Measurements from ENCODE around the gene INSM1.

DNA sequence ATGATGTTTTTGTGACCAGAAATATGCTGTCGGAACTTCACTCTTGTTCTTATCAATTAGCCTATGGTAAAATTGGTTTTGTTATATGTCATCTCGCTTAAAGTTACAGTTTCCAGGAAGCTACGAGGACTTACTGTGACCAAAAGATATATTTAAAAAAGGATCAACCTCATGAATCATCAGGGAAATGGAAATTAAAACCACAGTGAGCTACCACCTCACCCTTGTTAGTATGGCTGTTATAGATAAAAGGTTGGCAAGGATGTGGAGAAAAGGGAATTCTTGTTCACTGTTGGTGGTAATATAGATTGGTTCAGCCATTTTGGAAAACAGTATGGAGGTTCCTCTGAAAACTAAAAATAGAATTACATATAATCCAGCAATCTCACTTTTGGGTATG lies 14.3 kb upstream of the INSM1 start:
- TF ChIP-seq, protein P1, sequence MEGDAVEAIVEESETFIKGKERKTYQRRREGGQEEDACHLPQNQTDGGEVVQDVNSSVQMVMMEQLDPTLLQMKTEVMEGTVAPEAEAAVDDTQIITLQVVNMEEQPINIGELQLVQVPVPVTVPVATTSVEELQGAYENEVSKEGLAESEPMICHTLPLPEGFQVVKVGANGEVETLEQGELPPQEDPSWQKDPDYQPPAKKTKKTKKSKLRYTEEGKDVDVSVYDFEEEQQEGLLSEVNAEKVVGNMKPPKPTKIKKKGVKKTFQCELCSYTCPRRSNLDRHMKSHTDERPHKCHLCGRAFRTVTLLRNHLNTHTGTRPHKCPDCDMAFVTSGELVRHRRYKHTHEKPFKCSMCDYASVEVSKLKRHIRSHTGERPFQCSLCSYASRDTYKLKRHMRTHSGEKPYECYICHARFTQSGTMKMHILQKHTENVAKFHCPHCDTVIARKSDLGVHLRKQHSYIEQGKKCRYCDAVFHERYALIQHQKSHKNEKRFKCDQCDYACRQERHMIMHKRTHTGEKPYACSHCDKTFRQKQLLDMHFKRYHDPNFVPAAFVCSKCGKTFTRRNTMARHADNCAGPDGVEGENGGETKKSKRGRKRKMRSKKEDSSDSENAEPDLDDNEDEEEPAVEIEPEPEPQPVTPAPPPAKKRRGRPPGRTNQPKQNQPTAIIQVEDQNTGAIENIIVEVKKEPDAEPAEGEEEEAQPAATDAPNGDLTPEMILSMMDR (conservative IDR thresholded peaks at IDR 0.05), result no peak
- TF ChIP-seq ZFX (IDR thresholded peaks at IDR 0.05), result no peak
